HEK293 (cell line): Measurements from ENCODE around the gene CXCL8.

Source experiments
- CTCF ChIA-PET: fragments of 350-600 bp; formaldehyde crosslinking; extraction: SDS; loops from one replicate; lab custom pipeline; 2021; ENCODE audit warnings: antibody characterized with exemption; lab: Yijun Ruan, JAX
- POLR2A ChIA-PET: fragments of 300-600 bp; formaldehyde crosslinking; extraction: SDS; loops from one replicate; lab custom pipeline; 2020; ENCODE audit warnings: antibody characterized with exemption, inconsistent platforms; lab: Yijun Ruan, JAX
- H3K27ac ChIP-seq: fragments of 200-500 bp; sonication (Bioruptor generic); 2 replicates; pipeline ENCODE4 v1.5.1; 2014; ENCODE audit warnings: low read depth, low read length, control low read depth, inconsistent platforms; ENCODE audit errors: extremely low read depth
- H3K36me3 ChIP-seq, 2 experiments: fragments of 200-500 bp in 1 of 2; sonication (Bioruptor generic) in 1 of 2; 1 replicate in 1 of 2; 2 replicates in 1 of 2; pipeline ENCODE4 v1.5.1; 2014 to 2017; ENCODE audit warnings: inconsistent platforms in 2 of 2, low read length in 2 of 2; ENCODE audit not compliant: control insufficient read depth in 2 of 2, insufficient read depth in 1 of 2
- H3K4me1 ChIP-seq: fragments of 200-500 bp; sonication (Bioruptor generic); 2 replicates; pipeline ENCODE4 v1.5.1; 2014; ENCODE audit warnings: mild to moderate bottlenecking, low read length, inconsistent platforms; ENCODE audit not compliant: control insufficient read depth, insufficient read depth
- H3K4me3 ChIP-seq: 2 replicates; pipeline ENCODE4 v1.5.1; 2011; ENCODE audit warnings: low read depth, mild to moderate bottlenecking, control low read depth, low read length, moderate library complexity
- H3K9me3 ChIP-seq: fragments of 200-500 bp; sonication (Bioruptor generic); 2 replicates; pipeline ENCODE4 v1.5.1; 2014; ENCODE audit warnings: low read depth, low read length, inconsistent platforms; ENCODE audit not compliant: control insufficient read depth, insufficient read depth
- HOXA7 ChIP-seq: sonication (generic); formaldehyde crosslinking; IDR thresholded peaks from 2 replicates; pipeline ENCODE4 v1.8.1; 2022; ENCODE audit warnings: missing genetic modification reagents, borderline replicate concordance
- PRDM6 ChIP-seq: fragments of 450-650 bp; formaldehyde crosslinking; IDR thresholded peaks from 2 replicates; pipeline ENCODE4 v1.5.1; 2017; ENCODE audit warnings: missing biosample characterization, missing genetic modification characterization
- SCRT1 ChIP-seq: fragments of 450-650 bp; formaldehyde crosslinking; IDR thresholded peaks from 2 replicates; pipeline ENCODE4 v1.5.1; 2016; ENCODE audit warnings: missing biosample characterization, missing genetic modification characterization, borderline replicate concordance
- SP2 ChIP-seq: fragments of 450-650 bp; formaldehyde crosslinking; IDR thresholded peaks from 2 replicates; pipeline ENCODE4 v1.5.1; 2016; ENCODE audit warnings: missing biosample characterization, missing genetic modification characterization
- ZBTB7A ChIP-seq: fragments of 450-650 bp; formaldehyde crosslinking; IDR thresholded peaks from 2 replicates; pipeline ENCODE4 v1.5.1; 2016; ENCODE audit warnings: low read depth, missing biosample characterization, missing genetic modification characterization
- ZFHX2 ChIP-seq: fragments of 450-650 bp; formaldehyde crosslinking; conservative IDR thresholded peaks from 2 replicates; pipeline ENCODE4 v1.5.1; 2016; ENCODE audit warnings: missing biosample characterization, missing genetic modification characterization
- ZNF311 ChIP-seq: fragments of 450-650 bp; formaldehyde crosslinking; IDR thresholded peaks from 2 replicates; pipeline ENCODE4 v1.5.1; 2017; ENCODE audit warnings: missing biosample characterization, missing genetic modification characterization, borderline replicate concordance
- ZNF398 ChIP-seq: fragments of 450-650 bp; formaldehyde crosslinking; IDR thresholded peaks from 2 replicates; pipeline ENCODE4 v1.5.1; 2017; ENCODE audit warnings: missing biosample characterization, missing genetic modification characterization
- ZNF426 ChIP-seq: fragments of 450-650 bp; formaldehyde crosslinking; IDR thresholded peaks from 2 replicates; pipeline ENCODE4 v1.5.1; 2017; ENCODE audit warnings: missing biosample characterization, missing genetic modification characterization, mild to moderate bottlenecking, inconsistent platforms, moderate library complexity
- ZNF473 ChIP-seq: fragments of 450-650 bp; formaldehyde crosslinking; IDR thresholded peaks from 2 replicates; pipeline ENCODE4 v1.5.1; 2017; ENCODE audit warnings: missing biosample characterization, missing genetic modification characterization
- ZNF518A ChIP-seq: fragments of 450-650 bp; formaldehyde crosslinking; conservative IDR thresholded peaks from 2 replicates; pipeline ENCODE4 v1.5.1; 2016; ENCODE audit warnings: low read depth, missing biosample characterization, missing genetic modification characterization
- ZNF558 ChIP-seq: fragments of 450-650 bp; formaldehyde crosslinking; IDR thresholded peaks from 2 replicates; pipeline ENCODE4 v1.5.1; 2016; ENCODE audit warnings: missing biosample characterization, missing genetic modification characterization
- ZNF561 ChIP-seq: fragments of 450-650 bp; IDR thresholded peaks from 2 replicates; pipeline ENCODE4 v1.5.1; 2018; ENCODE audit warnings: missing biosample characterization, missing genetic modification characterization, borderline replicate concordance
- ZNF585B ChIP-seq: fragments of 450-650 bp; formaldehyde crosslinking; IDR thresholded peaks from 2 replicates; pipeline ENCODE4 v1.5.1; 2016; ENCODE audit warnings: missing biosample characterization, missing genetic modification characterization
- ZNF596 ChIP-seq: fragments of 450-650 bp; IDR thresholded peaks from 2 replicates; pipeline ENCODE4 v1.5.0; 2018; ENCODE audit warnings: missing biosample characterization, mild to moderate bottlenecking, missing genetic modification characterization, moderate library complexity
- ZSCAN16 ChIP-seq: fragments of 450-650 bp; formaldehyde crosslinking; IDR thresholded peaks from 2 replicates; pipeline ENCODE4 v1.5.1; 2016; ENCODE audit warnings: missing biosample characterization, missing genetic modification characterization
- TF ChIP-seq, protein P1 (sequence below): fragments of 450-650 bp; formaldehyde crosslinking; IDR thresholded peaks from 2 replicates; pipeline ENCODE4 v1.5.1; 2016; ENCODE audit warnings: missing biosample characterization, missing genetic modification characterization
- TF ChIP-seq, protein P2 (sequence below): fragments of 450-650 bp; formaldehyde crosslinking; IDR thresholded peaks from 2 replicates; pipeline ENCODE4 v1.5.1; 2016; ENCODE audit warnings: missing biosample characterization, missing genetic modification characterization

Gene CXCL8

DNA sequence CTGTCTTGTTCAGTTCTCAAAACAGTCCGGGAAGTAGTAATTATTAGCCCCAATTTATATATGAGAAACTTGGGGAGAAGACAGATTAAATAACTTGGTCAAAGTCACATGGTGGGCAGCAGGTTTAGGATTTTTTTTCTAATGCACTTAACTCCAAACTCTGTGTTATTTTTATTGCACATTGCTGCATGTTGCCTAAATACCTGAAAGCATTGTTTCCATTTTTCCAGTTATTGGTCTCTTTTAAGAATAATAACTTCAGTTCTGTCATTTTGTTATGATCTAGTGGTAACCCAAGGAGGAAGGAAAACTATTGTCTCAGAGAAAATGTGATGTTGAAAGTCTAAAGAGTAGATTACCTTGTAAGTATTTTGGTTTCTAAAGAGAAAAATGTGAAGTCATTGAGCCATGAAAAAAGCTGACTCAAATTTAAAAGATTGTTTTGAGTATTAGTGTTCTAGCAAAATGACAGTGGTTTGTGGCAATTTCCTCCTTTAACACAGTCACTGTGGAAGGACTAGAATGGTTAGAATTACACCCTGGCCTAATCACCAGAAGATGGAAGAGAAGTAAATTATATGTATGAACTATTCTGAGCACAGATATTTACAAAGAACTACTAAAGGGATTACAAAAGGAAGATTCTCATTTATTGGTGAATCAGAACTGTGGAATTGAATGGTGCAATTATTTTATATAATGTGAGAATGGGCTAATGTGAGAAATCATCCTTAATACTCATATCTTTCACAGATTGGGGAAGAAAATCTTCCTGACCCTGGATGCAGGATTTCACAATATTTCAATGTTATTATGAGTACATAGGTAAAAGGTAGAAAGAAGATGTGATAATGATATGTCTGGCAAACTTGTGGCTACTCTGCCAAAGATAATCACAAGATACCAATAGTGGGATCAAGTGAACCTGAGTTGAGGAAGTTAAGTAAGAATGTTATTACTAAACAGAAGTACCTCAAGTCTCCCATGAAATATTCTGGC is 21.7 kb upstream of the CXCL8 start (continued):
- TF ChIP-seq ZNF311 (no peak), SP2 (tag by site-specific recombination) (no peak), ZNF561 (tag by site-specific recombination) (no peak), ZNF596 (no peak)
- TF ChIP-seq, protein P1, sequence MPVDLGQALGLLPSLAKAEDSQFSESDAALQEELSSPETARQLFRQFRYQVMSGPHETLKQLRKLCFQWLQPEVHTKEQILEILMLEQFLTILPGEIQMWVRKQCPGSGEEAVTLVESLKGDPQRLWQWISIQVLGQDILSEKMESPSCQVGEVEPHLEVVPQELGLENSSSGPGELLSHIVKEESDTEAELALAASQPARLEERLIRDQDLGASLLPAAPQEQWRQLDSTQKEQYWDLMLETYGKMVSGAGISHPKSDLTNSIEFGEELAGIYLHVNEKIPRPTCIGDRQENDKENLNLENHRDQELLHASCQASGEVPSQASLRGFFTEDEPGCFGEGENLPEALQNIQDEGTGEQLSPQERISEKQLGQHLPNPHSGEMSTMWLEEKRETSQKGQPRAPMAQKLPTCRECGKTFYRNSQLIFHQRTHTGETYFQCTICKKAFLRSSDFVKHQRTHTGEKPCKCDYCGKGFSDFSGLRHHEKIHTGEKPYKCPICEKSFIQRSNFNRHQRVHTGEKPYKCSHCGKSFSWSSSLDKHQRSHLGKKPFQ (tag by site-specific recombination): no peak

DNA sequence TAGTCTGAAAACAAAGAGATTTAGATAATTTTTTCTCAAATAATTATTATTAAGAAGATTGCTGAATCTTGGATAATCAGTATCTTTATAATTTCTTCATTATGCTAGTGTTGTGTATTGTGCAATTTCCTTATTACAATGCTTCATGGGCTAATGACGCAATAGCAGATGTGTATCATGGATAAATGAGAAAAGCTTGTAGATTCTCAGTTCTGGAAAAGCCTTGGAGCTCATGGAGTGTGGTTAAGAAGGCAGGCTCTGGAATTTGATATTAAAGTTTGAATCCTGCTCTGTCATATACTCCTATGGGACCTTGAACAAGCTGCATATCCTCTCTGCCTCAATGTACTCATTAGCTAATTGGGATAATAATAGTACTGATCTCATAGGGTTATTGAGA is 18.9 kb upstream of the CXCL8 start:
- no peaks in the 10 kb centered on the region for H3K36me3 ChIP-seq
- TF ChIP-seq SCRT1 (tag by site-specific recombination) (no peak), PRDM6 (tag by site-specific recombination) (no peak), HOXA7 (no peak), ZNF585B (tag by site-specific recombination) (no peak), ZNF426 (tag by site-specific recombination) (no peak), ZNF398 (tag by site-specific recombination) (no peak), ZBTB7A (tag by site-specific recombination) (no peak), ZNF558 (no peak), ZNF473 (no peak), ZSCAN16 (no peak), ZFHX2 (no peak), ZNF518A (tag by site-specific recombination) (no peak)
- TF ChIP-seq, protein P2, sequence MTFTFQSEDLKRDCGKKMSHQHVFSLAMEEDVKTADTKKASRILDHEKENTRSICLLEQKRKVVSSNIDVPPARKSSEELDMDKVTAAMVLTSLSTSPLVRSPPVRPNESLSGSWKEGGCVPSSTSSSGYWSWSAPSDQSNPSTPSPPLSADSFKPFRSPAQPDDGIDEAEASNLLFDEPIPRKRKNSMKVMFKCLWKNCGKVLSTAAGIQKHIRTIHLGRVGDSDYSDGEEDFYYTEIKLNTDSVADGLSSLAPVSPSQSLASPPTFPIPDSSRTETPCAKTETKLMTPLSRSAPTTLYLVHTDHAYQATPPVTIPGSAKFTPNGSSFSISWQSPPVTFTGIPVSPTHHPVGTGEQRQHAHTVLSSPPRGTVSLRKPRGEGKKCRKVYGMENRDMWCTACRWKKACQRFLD: no peak
- ChIA-PET POLR2A (no interaction called here), CTCF (no interaction called here)
- H3K9me3 ChIP-seq: no peaks in the 10 kb centered on the region
- no peak overlapping the region for H3K27ac ChIP-seq
- H3K4me3 ChIP-seq: no peak overlapping the region
- no peaks in the 10 kb centered on the region for H3K4me1 ChIP-seq
